HG03460 (cell line): ENCODE measurements around the gene TLR8.
A peak's percentile ranks its signal among the peaks of the same experiment; 100 is the strongest.

Source experiments
- ATAC-seq: cut with Tn5 transposase; IDR thresholded peaks from one replicate; pipeline ENCODE4 v1.9.1; 2021; ENCODE audit not compliant: unreplicated experiment

Gene TLR8

DNA sequence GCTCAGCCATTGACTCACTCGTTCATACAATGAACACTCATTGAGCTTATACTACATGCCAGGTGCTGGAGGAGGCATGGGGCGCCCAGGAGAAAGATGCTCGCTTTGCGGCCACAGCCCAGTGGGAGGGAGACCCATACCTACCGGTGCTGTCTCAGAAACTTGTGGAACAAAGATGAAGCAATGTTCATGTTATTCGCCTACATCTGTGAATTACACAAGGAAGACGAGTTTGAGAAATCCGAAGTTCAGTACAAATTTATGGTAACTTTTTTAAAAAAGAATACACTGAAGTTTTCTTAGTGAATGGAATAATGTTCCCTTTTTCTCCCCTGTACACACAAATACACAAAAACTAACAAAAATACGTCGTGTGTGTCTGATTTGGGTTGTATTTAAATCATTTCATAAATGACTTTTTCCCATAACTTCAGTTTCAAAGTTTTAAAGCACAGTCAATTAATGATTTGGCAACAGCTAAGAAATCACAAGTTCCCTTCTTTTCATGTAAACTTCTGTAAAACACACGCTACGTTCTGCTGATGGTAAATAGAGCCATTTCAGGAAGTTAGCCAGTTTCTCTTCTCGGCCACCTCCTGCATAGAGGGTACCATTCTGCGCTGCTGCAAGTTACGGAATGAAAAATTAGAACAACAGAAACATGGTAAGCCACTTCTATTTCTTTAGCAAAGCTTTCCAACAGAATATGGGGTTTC lies at the start of gene TLR8:
TLR8 (plus strand) TSS at position 575 of the 716 bp plus-strand sequence; CDS start at position 662, 87 bp downstream.
- ATAC-seq, result no peak

GRCh38 chrX:12865359-12865758 lies 41.1 kb upstream of the TLR8 start:
- ATAC-seq, result no peak

- ATAC-seq, result peak; percentile 46
These were observed 39.7 kb upstream of the TLR8 start, which contains the start of gene TLR7 for GRCh38 chrX:12866451-12867377. TLR7 (plus strand) TSS chrX:12867072; CDS start chrX:12867579, 507 bp downstream.

- no peak for ATAC-seq
These were observed 38.7 kb upstream of the TLR8 start for GRCh38 chrX:12867685-12868084.

DNA sequence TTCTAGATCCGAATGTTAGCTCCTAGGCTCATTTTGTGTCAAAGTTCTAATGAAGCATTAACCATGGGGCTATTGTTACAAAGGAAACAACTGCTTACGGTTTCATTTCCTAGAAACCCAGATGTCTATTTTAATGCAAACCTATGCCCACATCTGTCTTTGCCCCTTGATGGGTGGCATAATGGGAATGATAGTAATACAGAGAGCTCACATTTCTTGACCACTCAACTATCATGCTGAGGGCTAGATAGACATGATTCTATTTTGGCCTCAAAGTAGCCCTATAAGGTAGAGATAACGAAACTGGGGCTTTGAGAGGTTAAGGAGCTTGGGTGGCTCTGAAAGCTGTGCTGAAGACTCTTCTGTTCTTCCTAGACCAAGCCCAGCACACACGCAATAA lies 37.7 kb upstream of the TLR8 start:
- ATAC-seq, result peak; percentile 65

DNA sequence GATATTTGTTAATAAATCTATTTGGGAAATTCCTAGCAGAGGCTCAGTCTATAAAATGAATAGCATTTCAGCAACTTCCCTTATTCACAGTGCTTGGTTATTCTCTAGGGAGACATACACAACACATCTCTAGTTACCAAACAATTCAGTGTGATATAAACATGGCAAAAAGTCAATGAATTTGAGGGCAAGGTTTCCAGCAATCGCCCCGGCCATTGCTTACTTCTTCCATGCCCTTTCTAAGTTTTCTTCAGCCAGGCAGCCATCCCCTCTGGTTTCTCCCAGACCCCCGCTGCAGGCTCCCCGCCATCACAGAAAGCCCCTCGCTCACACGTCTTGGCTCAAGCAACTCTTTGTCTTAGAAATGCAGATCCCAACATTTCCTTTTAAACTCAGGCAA lies 35.2 kb upstream of the TLR8 start:
- ATAC-seq, result no peak

DNA sequence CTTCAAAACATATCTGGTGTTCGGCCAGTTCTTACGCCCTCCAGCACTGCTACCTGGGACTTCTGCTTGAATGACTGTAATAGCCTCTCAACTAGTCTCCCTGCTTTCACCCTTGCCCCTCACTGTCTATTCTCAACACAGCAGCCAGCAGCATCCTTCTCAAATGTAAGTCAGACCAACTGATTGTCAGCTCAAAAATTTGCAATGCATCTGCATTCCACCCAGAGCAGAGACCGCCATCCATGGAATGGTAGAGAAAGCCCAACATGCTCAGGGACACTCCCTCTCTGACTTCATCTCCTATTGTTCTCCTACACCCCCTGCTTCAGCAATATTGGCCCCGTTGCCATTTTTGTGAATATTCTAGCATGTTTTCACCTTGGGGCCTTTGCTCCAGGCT lies 33.7 kb upstream of the TLR8 start:
- no peak for ATAC-seq

GRCh38 chrX:12874581-12874980 lies 31.8 kb upstream of the TLR8 start:
- no peak for ATAC-seq

DNA sequence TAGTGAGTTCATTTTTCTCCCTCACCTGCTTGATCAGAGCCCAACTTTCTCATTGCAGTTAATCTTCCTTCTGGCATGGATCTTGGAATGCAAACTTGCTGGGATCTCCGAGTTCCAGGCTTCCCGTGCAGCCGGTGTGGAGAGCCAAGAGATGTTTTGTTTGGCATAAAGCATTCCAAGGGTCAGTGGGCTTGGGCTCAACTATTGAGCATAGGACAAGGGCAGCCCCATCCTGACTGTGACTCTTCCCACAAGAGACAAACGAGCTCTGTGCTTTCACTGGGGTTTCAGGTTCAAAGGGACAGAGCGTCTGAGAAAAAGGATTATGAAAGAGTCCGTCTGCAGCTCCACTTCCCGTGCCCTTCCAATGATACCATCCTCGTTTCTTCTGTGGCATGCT lies 29.0 kb upstream of the TLR8 start:
- no peak for ATAC-seq

DNA sequence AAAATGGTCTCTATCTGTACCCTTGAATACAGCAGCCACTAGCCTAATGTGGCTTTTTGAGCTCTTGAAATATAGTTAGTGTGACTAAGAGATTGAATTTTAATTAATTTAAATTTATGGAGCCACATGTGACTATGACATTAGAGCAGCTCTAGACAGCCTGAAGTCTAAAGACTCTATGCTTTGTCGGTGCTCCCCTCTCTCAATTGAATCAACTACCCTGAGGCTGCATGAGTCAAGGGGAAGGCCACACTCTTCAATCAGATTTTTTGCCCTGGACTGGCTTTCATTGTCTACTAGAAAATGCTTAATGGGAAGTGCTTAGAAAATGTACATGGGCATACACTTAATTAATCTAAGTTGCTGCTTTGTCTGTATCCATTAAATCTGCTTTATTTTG lies 27.9 kb upstream of the TLR8 start:
- ATAC-seq, result no peak

GRCh38 chrX:12881914-12882313 lies 24.5 kb upstream of the TLR8 start:
- no peak for ATAC-seq

DNA sequence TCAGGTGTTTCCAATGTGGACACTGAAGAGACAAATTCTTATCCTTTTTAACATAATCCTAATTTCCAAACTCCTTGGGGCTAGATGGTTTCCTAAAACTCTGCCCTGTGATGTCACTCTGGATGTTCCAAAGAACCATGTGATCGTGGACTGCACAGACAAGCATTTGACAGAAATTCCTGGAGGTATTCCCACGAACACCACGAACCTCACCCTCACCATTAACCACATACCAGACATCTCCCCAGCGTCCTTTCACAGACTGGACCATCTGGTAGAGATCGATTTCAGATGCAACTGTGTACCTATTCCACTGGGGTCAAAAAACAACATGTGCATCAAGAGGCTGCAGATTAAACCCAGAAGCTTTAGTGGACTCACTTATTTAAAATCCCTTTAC lies 20.9 kb upstream of the TLR8 start:
- ATAC-seq, result no peak

- no peak for ATAC-seq
These were observed 19.9 kb upstream of the TLR8 start for GRCh38 chrX:12886545-12886944.

- no peak for ATAC-seq
These were observed 19.3 kb upstream of the TLR8 start for GRCh38 chrX:12887141-12887540.

GRCh38 chrX:12887767-12888166 lies 18.7 kb upstream of the TLR8 start:
- no peak for ATAC-seq

- ATAC-seq, result peak; percentile 62
These were observed 16.0 kb upstream of the TLR8 start for GRCh38 chrX:12890467-12890866.

DNA sequence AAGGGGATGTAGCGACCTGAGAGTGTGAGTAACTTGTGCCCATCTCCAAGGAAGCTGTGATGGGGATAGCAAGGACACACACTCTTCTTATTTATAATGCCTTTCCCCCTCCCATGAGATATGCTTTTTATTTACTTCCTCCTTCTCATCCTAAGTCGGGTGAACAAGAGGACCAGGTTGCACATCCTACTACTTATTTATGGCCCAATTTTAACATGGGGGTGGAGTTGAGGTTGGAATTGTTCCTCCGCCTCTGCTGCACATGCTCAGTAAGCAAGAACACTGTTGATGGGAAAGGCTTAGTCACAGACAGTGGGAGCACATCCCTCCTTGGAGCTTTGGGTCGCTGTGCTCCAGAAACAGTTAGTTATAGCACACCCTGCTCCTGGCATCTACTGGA lies 15.2 kb upstream of the TLR8 start:
- no peak for ATAC-seq

GRCh38 chrX:12891915-12892506 lies 14.4 kb upstream of the TLR8 start:
- peak; percentile 61 for ATAC-seq

- no peak for ATAC-seq
These were observed 13.7 kb upstream of the TLR8 start for GRCh38 chrX:12892716-12893115.

GRCh38 chrX:12894074-12895030 lies 12.1 kb upstream of the TLR8 start:
- ATAC-seq, result no peak

- ATAC-seq, result no peak
These were observed 10.6 kb upstream of the TLR8 start for GRCh38 chrX:12895866-12896265.
